CD4-positive, alpha-beta T cell treated with Interleukin-4 for 4 hours (primary cell): ENCODE measurements around the gene PGM2.
"Not testable (repeated sequence)": the region's sequence is repeated elsewhere in the genome, so short reads cannot be mapped to it uniquely, and the experiment has no call there.

ENCODE experiments used
- DNase-seq: peaks from one replicate; pipeline ENCODE4 v3.0.0-alpha.2; 2020

Gene PGM2

DNA sequence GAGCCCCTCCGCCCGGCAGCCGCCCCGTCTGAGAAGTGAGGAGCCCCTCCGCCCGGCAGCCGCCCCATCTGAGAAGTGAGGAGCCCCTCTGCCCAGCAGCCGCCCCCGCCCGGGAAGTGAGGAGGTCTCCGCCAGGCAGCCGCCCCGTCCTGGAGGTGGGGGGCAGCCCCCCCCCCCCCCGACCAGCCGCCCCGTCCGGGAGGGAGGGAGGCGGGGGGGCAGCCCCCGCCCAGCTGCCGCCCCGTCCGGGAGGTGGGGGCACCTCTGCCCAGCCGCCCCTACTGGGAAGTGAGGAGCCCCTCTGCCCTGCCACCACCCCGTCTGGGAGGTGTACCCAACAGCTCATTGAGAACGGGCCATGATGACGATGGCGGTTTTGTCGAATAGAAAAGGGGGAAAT is 6.0 kb upstream of the PGM2 start:
- not testable (repeated sequence) for DNase-seq

DNA sequence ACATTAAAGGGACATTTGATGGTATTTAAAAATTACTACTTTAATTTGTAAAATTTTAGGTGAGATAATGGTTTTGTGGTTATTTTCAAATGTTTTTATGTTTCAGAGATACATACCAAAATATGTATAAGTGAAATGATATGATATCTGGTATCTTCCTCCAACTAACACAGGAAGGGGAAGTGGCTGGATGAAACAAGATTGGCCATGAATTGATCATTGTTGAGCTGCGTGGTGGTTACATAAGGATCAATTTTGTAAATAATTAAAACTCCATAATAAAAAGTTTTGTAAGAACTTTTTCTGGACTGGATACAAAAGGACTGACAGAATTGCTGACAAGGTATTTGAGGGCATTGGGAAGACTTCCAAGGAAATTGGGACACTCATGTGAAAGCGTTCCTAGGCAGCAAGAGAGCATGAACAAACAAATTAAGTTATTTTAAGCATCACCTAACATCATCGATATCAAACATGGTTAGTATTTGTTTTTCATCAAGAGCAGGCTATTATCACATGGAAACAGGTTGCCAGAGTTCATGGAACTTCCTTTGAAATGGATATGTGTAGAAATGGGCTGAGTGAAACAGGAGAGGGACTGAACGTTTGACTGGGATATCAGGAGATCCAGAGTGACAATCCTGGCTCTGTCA is 4.4 kb upstream of the PGM2 start:
- no peak for DNase-seq

DNA sequence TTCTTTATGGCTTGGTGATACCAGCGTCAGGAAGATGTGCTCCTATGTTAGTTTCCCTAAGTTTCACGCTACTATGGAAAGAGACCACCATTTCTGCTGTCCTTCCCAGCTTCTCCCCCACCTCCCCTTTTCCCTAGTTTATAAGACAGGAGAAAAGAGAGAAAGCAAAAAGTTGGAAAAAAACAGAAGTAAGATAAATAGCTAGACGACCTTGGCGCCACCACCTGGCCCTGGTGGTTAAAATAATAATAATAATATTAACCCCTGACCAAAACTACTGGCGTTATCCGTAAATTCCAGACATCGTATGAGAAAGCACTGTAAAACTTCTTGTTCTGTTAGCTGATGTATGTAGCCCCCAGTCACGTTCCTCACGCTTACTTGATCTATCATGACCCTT is 985 bp upstream of the PGM2 start:
- DNase-seq = not testable (repeated sequence)

DNA sequence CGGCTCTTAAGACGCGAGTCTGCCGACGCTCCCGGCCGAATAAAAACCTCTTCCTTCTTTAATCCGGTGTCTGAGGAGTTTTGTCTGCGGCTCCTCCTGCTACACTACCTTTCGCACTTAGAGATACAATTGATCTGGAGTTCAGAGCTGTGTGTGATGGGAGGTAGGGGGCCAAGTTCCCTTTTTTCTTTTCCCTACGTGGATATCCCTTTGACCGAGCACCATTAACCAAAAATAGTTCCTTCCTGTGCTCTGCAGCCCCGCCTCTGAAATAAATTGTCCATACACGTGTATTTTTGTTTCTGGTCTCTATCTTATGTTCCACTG is 555 bp upstream of the PGM2 start:
- no peak for DNase-seq

DNA sequence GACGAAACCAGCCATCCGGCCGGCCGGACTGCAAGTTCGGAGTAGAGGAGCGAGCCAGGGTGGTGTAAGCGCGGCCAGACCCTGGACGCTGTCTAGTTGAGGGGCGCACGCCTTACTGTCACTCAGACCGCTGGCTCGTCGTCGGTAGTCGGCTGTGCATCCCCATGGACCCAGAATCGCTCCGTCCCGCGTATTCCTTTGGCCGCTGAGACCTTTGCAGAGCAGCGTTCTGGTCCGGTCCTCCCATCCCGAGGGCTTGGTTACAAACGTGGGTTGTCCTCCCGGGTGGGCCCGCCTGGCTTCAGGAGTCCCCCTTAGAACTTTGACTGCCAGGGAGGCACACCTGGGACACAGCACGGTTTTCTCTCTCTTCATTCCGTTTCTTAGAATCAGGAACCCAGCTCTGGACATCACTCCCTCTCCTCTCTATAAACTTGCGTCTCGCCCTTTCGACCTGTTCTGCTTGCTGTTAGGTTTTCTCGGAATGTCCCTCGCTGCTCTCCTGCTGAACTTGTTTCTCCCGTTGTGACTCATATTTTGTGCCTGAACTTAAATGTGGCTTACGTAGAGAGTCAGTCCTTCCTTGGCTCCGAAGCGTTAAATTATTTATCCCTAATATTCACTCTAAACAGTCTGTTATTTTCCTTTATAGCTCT is 672 bp downstream of the PGM2 start:
- DNase-seq = no peak

DNA sequence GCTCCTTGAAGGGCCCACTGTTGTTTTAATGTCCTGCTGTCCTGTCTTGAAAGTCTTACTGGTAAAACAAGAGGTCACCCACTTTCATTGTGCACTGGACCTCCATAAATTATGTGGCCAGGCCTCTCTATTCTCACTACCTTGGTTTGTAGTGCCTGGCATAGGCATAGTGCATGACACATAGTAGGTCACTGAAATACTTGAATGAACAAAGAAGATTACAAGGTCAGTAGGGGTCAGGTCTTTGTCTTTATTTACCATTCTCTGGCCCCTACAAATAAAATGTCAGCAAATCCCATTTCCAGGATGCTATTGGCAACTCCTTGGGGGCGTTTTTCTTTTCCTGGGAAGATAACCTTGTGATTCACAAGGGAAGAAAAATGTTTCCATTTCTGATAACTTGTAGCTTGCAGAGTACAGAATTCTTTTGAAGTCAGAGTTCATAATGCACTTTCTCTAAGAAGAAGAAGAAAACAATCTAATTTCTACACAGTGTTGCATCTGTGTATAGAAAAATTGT is 1.4 kb downstream of the PGM2 start:
- no peak for DNase-seq

DNA sequence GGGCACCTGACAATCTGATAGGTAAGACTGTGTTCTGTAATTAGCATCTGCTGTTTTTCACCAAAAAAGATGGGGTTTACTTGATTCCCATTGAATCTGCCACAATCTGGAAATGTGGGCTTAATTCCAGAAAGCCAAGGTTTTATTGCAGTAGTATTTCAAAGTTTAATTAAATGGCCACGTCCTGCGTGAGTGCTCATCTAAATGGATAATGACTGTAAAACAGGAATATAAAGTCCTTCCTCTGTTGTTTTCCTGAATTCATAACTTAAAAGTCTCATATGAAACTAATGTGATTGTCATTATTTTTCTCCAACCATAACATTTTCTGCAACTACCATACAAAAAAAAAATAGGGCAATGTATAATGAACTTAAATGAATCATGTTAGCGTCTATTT is 2.4 kb downstream of the PGM2 start:
- DNase-seq = no peak

DNA sequence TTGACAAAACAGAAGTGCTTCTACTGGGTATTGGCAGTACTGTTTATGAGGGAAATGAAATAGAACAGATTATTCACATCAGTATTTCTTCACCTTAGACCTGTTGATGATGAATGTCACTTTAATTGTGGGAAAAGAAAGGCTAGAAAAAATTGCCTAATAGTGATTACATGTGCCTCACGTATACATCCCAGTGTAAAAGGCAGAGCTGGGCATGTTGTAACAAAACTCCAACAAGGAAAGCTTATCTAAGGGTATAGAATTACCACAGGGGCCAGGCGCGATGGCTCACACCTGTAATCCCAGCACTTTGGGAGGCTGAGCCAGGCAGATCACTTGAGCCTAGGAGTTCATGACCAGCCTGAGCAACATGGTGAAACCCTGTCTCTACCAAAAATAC is 4.2 kb downstream of the PGM2 start:
- DNase-seq = no peak

DNA sequence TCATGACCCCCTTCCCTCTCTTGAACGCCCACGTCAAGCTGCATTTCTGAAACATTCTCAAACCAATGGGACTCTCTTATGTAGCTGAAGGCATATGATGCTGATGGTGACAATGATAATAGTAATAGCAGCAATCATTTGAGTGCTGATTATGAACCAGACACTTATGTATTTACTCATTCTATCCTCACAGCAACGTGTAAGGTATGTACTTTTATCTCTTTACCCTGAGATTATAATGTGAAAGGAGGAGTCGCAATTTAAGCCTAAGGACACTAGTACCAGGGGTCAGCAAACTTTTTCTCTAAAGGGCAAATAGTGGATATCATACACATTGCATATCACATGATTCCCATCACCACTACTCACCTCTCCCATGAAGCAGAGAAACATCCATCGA is 8.5 kb downstream of the PGM2 start:
- DNase-seq = no peak

DNA sequence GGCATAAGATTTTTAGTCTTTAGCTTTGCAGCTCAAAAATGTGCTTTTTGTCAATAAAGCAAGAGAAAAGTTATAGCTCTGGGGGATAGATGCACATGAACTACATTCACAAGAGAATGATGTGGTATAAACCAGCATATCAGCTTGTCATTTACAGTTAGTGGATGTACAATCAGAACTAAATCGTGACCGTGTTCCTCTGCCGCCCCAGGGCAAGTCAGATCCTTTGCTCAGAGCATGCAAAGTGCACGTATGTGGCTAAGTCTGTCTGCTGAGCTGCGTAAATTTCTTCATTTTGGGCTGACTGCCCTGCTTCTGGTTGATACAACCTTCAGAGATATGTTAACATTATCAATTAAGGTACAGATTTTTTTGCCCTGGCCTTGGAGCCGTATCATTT is 9.3 kb downstream of the PGM2 start:
- DNase-seq = no peak

DNA sequence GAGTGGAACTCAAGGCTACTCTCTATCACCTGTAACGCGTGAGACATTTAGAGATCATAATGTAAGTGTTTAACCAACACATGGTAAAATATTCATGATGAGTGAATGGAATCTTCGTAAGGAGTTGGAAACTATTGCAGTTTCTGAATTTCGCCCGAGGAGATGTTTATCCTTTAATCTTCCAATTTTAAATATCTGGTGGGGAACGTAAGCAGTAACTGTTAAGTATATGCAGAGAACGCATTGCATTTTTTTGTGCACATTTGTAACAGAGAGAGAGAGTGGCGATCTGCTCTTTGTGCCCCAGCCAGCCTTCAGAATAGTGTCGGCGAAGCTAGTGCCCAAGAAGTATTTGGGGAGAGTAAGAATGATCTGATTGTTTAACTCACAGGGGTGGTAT is 9.8 kb downstream of the PGM2 start:
- DNase-seq = no peak

DNA sequence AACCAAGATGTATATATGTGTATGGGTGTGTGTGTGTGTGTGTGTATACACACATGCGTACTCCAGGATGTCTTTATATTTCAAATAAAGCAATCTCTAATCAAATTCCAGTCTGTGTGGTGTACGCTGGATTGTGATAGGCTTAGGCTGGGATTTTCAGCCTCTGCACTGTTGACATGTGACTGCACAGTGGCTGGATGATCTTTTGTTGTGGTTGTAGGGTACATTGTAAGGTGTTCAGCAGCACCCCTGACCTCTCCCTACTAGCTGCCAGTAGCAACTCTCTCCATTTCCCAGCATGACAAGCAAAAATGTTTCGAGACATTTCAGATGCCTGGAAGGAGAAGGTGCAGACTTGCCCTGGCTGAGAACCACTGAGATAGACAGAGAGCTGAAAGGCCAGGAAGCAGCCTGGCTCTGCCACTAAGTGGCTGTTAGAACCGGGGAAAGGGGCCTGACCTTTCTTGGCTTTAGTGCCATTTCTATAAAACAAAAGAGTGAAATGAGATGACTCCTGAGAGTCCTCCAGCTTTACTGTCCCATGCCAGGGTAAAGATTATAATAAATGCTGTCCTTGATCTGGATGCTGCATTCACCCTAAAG is 10.5 kb downstream of the PGM2 start:
- DNase-seq = no peak

DNA sequence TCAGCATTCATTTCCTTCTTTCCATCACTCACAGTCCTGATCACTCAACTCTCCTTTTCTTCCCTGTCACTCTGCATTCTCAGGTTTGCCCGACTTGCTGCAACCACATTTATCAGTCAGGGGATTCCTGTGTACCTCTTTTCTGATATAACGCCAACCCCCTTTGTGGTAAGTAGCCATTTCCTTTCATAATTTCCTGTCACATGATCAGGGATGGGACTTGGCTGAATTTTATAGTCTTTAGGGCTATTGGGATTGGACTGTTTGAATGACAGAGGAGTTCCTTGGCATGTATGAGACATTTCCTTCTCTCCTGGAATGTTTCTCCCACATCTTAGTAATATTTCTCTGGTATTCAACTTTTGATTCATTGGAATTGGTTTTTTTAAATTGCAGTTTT is 11.0 kb downstream of the PGM2 start:
- DNase-seq = no peak

DNA sequence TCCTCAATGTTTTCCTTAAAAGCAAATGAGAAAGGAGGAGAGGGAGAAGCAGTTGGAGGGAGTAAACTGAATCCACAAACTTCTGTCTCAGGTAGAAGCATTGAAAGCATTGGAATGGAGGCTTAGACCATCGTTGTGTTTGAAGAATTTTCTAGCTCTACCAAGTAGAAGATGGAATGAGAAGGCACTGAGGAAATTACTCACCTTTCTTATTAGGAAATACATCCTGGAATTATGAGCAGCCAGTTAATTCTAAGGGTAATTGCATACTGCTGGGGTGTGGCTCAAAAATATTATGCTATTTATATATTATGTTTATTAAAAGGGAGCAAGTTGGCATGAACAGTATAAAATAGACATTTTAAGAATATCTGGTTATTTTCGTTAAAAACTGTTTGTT is 12.9 kb downstream of the PGM2 start:
- no peak for DNase-seq

DNA sequence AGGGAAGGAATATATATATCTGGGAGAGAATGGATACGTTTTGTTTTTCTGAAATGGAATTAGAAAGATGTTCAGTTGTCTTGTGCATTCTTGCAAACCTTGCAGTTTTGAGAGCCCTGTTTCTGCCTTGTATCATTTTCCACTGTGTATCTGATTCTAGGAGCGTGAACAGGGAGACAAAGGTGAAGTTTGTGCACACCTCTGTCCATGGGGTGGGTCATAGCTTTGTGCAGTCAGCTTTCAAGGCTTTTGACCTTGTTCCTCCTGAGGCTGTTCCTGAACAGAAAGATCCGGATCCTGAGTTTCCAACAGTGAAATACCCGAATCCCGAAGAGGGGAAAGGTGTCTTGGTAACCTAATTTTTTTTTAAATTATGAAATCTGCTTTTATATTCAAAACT is 17.7 kb downstream of the PGM2 start:
- DNase-seq = no peak

DNA sequence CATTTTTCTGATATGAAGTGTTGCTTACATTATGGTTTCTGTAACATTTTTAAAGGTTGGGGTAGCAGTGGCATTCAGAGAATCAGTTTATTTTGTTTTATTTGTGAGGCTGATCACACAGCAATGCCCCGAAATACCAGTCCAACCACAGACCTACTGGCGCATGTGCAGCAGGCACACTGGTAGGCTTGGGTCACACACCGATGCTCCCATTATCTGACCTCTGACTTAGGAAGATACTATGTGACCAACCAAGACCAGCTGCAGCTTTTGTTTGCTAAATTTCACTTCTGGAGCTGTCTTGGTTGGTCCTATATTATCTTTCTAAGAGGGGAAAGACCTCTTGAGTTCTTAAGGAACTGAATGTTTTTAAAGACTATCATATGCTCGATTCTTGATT is 18.7 kb downstream of the PGM2 start:
- no peak for DNase-seq

DNA sequence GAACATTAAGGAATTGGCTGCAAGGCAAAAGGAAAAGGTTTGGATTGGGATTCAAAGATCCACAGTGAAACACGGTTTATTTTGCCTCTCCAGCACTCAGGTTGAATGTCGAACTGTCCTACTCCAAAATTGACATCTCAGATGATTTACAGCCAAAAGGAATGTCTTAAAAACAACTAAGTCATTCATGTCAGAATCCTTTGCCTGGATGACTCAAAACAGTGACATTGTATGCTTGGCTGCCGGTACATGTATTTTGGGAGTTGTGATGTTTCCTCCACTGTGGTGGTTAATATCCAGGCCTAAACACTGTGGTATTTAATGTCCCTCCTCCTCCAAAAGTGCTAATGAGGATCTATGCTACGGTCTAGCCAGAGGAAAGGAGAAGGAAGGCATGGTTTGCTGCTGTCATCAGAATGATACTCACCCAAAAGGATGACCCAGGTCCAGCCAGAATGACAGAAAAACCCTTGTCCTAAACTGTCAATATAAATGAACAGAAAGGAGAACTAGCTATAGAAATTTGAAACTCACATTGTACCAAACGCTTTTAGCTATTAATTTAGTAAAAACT is 20.9 kb downstream of the PGM2 start:
- no peak for DNase-seq

DNA sequence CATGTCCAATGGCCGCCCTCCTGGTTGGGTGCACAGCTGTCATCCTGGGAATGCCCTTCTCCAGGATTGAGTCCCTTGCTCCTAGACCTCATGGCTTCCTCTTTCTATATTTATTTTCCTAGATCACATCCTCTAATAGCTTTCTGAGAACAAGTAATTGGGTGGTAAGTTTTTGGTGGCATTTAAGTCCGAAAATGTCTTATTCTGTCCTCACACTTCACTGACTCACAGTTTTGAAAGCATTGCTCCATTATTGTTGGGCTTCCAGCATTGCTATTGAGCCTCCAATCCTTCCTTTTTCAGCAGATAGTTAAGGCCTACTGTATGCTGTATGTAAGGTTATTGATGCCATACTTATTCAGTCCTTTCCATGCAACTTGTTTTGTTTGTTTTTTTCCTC is 25.9 kb downstream of the PGM2 start:
- DNase-seq = no peak

DNA sequence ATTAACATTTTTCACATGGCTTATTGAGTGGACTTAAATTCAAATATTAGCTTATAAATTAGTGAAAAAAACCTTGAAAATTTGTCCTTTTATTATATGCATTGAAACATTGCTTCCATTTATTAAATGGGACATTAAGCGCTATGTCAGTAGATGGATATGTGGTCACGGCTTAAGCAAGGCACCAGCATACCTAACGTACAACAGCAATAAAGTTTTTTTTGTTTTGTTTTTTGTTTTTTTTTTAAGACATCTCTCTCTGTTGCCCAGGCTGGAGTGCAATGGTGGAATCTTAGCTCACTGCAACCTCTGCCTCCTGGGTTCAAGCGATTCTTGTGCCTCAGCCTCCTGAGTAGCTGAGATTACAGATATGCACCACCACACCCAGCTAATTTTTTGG is 31.6 kb downstream of the PGM2 start:
- DNase-seq = no peak

DNA sequence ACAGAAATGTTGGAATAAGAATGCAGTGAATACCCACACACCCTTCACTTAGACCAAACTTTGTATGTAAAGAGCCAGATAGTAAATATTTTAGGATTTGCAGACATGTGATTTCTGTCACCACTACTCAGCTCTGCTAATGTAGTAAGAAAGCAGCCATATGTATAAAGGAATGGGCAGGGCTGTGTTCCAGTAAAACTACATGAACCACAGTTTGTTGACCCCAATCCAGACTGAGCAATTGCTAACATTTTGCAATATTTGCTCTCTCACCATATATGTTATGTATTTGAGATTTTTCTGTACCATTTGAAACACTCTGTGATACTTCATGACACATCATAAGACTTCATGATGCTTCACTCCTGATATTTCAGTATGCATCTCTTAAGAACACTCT is 32.4 kb downstream of the PGM2 start:
- DNase-seq = no peak

DNA sequence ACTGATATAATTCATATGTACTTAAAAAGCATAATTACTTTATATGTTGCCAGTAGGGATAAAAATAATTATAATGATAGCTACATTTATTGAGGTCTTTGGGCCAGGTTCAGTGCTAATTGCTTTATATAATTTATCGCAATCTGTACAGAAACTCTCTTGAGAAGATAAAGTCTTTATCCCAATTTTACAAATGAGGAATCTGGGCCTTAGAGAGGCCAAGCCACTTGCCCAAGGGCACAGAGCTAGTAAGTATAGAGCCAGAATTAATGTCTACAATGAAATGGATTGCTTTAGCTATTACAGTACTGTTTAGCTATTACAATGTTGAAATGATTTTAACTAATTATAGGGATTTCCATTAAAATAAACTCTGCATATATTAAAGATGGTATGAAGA is 33.8 kb downstream of the PGM2 start:
- no peak for DNase-seq

DNA sequence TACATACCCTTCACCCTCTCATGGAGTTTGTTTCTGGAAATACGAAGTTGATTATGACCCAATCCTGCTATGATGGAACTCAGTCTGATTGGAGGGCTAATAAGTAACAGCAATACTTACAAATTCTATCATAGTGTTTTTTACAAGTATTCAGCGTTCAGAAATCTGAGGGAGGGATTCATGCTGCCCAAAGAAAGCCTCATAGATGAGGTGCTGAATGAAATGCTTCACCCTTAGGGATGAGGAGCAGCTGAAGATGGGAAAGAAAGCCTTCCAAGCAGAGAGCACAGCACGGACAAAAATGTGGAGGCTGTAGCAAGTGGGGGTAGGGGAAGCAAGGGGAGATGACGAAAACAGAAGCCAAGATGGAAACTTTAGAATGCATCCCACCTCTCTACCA is 36.5 kb downstream of the PGM2 start:
- DNase-seq = no peak

DNA sequence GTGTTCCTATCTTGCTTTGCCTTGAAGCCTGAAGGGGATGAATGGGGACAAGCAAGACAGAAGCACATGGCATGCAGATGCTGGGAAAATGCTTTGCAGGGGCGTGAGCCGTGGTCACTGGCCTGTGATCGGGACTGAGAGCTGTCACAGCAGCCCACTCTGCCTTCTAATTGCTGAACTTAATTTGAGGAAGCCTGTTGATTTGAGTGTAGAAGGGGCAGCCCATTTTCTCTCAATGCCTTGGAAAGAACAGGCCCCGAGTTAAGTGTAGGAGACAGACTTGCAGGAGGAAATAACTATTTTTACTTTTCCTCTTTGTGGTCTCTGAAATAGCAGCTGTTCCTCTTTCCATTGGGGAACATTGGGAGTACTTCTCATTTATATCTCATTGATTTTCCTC is 38.3 kb downstream of the PGM2 start:
- DNase-seq = no peak

DNA sequence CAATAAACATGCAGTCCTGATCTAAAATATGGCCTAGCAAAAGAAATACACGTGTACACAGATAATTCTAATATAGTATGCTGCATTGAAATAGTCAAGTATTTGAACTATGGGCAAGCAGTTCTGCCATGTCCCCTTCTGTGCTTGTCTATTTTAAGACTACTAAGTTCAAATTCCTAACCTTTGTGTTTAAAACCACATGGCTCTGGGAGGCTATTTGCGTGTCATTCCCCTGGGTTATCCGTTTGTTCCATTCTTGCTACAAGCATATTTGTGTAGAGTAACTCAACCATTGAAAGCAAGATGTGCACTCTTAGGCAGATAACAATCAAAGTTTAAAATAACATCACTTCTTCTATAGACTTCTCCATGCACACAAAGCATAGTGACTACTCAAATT is 39.0 kb downstream of the PGM2 start:
- DNase-seq = no peak
